ENCODE data around the gene STUB1. TPM values are rescaled to one million over a fixed set of nuclear protein-coding genes. Genes with fewer than 3 reads are reported as not detected.

Gene STUB1
- total RNA-seq, 1 experiment from 2014 or later = 102 TPM

- peak overlapping the region; percentile 59 for H3K4me3 Mint-ChIP-seq (ENCODE audit: low read depth, unreplicated experiment)
- no peak overlapping the region for H3K27ac Mint-ChIP-seq (ENCODE audit: unreplicated experiment)
- no TSS peak for BruUV-seq (replicated peaks)
- no peaks in the 10 kb centered on the region for H3K27me3 Mint-ChIP-seq (ENCODE audit: unreplicated experiment)
- H3K4me1 Mint-ChIP-seq (ENCODE audit: low read depth, unreplicated experiment) = peaks cover 6% of the 10 kb centered on the region
- CTCF ChIA-PET = interaction anchor here (0.6 kb wide), 3 partner anchors 258 to 1030 kb away, joined by 4 to 7 read pairs (median 4); partner anchors contain the start of gene MAPK8IP3
- intact Hi-C loops (cut with micrococcal nuclease; ENCODE audit: unreplicated experiment) = no loop called here
- H3K9me3 Mint-ChIP-seq (ENCODE audit: low read depth, unreplicated experiment) = no peaks in the 10 kb centered on the region
- no peak for TF ChIP-seq CTCF (IDR thresholded peaks at IDR 0.05; ENCODE audit: unreplicated experiment)
- H3K36me3 Mint-ChIP-seq (ENCODE audit: insufficient read depth, unreplicated experiment) = peaks cover 65% of the 10 kb centered on the region
- no peak for DNase-seq
Observed at GRCh38 chr16:675884-676564, 4.2 kb upstream of the STUB1 start.

GRCh38 chr16:676565-676902 is 3.7 kb upstream of the STUB1 start:
- H3K27ac Mint-ChIP-seq (ENCODE audit: unreplicated experiment) = no peak overlapping the region
- intact Hi-C loops (cut with micrococcal nuclease; ENCODE audit: unreplicated experiment) = no loop called here
- no peaks in the 10 kb centered on the region for H3K27me3 Mint-ChIP-seq (ENCODE audit: unreplicated experiment)
- H3K9me3 Mint-ChIP-seq (ENCODE audit: low read depth, unreplicated experiment) = no peaks in the 10 kb centered on the region
- no TSS peak for BruUV-seq (replicated peaks)
- peaks cover 9% of the 10 kb centered on the region for H3K4me1 Mint-ChIP-seq (ENCODE audit: low read depth, unreplicated experiment)
- CTCF ChIA-PET = no interaction called here
- H3K4me3 Mint-ChIP-seq (ENCODE audit: low read depth, unreplicated experiment) = peak overlapping the region; percentile 46
- H3K36me3 Mint-ChIP-seq (ENCODE audit: insufficient read depth, unreplicated experiment) = peaks cover 65% of the 10 kb centered on the region
- DNase-seq = no peak
- TF ChIP-seq CTCF (IDR thresholded peaks at IDR 0.05; ENCODE audit: unreplicated experiment) = no peak

GRCh38 chr16:676913-677312 is 3.3 kb upstream of the STUB1 start:
- intact Hi-C loops (cut with micrococcal nuclease; ENCODE audit: unreplicated experiment) = no loop called here
- CTCF ChIA-PET = no interaction called here

GRCh38 chr16:677316-678190 is 2.7 kb upstream of the STUB1 start:
- no peak for TF ChIP-seq CTCF (IDR thresholded peaks at IDR 0.05; ENCODE audit: unreplicated experiment)
- Mint-ChIP-seq H3K4me1 (ENCODE audit: low read depth, unreplicated experiment) (peaks cover 19% of the 10 kb centered on the region), H3K36me3 (ENCODE audit: insufficient read depth, unreplicated experiment) (peaks cover 75% of the 10 kb centered on the region), H3K27me3 (ENCODE audit: unreplicated experiment) (no peaks in the 10 kb centered on the region), H3K4me3 (ENCODE audit: low read depth, unreplicated experiment) (peak overlapping the region; percentile 46), H3K9me3 (ENCODE audit: low read depth, unreplicated experiment) (no peaks in the 10 kb centered on the region), H3K27ac (ENCODE audit: unreplicated experiment) (peak overlapping the region; percentile 12)
- no TSS peak for BruUV-seq (replicated peaks)
- no peak for DNase-seq
- CTCF ChIA-PET = no interaction called here
- intact Hi-C loops (cut with micrococcal nuclease; ENCODE audit: unreplicated experiment) = no loop called here

More at GRCh38 chr16:676913-677312, 3.3 kb upstream of the STUB1 start:
- H3K4me3 Mint-ChIP-seq (ENCODE audit: low read depth, unreplicated experiment) = peak overlapping the region; percentile 46
- peaks cover 12% of the 10 kb centered on the region for H3K4me1 Mint-ChIP-seq (ENCODE audit: low read depth, unreplicated experiment)
- BruUV-seq (replicated peaks) = no TSS peak
- H3K9me3 Mint-ChIP-seq (ENCODE audit: low read depth, unreplicated experiment) = no peaks in the 10 kb centered on the region
- peaks cover 68% of the 10 kb centered on the region for H3K36me3 Mint-ChIP-seq (ENCODE audit: insufficient read depth, unreplicated experiment)
- DNase-seq = peak; percentile 80
- TF ChIP-seq CTCF (IDR thresholded peaks at IDR 0.05; ENCODE audit: unreplicated experiment) = no peak
- H3K27me3 Mint-ChIP-seq (ENCODE audit: unreplicated experiment) = no peaks in the 10 kb centered on the region
- peak overlapping the region; percentile 12 for H3K27ac Mint-ChIP-seq (ENCODE audit: unreplicated experiment)
